ENCODE data around the gene CD83.

CD83 gene

GRCh38 chr6:14091339-14091978 lies 26.1 kb upstream of the CD83 start:
- no peak for DNase-seq (ENCODE audit: low spot score)

- DNase-seq (ENCODE audit: low spot score): no peak
Measured at GRCh38 chr6:14092316-14092715, 25.3 kb upstream of the CD83 start.

GRCh38 chr6:14092838-14093789 lies 24.5 kb upstream of the CD83 start:
- peak; percentile 11 for DNase-seq (ENCODE audit: low spot score)

- DNase-seq (ENCODE audit: low spot score): no peak
Measured at GRCh38 chr6:14094721-14095120, 22.9 kb upstream of the CD83 start.

GRCh38 chr6:14095437-14095836 lies 22.1 kb upstream of the CD83 start:
- no peak for DNase-seq (ENCODE audit: low spot score)

- DNase-seq (ENCODE audit: low spot score): no peak
Measured at GRCh38 chr6:14100138-14100537, 17.4 kb upstream of the CD83 start.

- DNase-seq (ENCODE audit: low spot score): no peak
Measured at GRCh38 chr6:14100966-14101365, 16.6 kb upstream of the CD83 start.

- no peak for DNase-seq (ENCODE audit: low spot score)
Measured at GRCh38 chr6:14102383-14102782, 15.2 kb upstream of the CD83 start.

GRCh38 chr6:14105547-14105946 lies 12.0 kb upstream of the CD83 start:
- DNase-seq (ENCODE audit: low spot score): no peak

- no peak for DNase-seq (ENCODE audit: low spot score)
Measured at GRCh38 chr6:14107000-14107399, 10.6 kb upstream of the CD83 start.

- no peak for DNase-seq (ENCODE audit: low spot score)
Measured at GRCh38 chr6:14107711-14108494, 9.7 kb upstream of the CD83 start.

- peak; percentile 45 for DNase-seq (ENCODE audit: low spot score)
Measured at GRCh38 chr6:14108571-14109410, 8.8 kb upstream of the CD83 start.

GRCh38 chr6:14109411-14109826 lies 8.2 kb upstream of the CD83 start:
- DNase-seq (ENCODE audit: low spot score): no peak

GRCh38 chr6:14110001-14110818 lies 7.4 kb upstream of the CD83 start:
- DNase-seq (ENCODE audit: low spot score): no peak

GRCh38 chr6:14113976-14114375 lies 3.6 kb upstream of the CD83 start:
- DNase-seq (ENCODE audit: low spot score): no peak

GRCh38 chr6:14118091-14118439 lies 493 bp downstream of the CD83 start:
- no peak for DNase-seq (ENCODE audit: low spot score)

- DNase-seq (ENCODE audit: low spot score): no peak
Measured at GRCh38 chr6:14118446-14118845, 874 bp downstream of the CD83 start.

GRCh38 chr6:14119784-14120183 lies 2.2 kb downstream of the CD83 start:
- DNase-seq (ENCODE audit: low spot score): no peak

GRCh38 chr6:14120546-14120945 lies 3.0 kb downstream of the CD83 start:
- no peak for DNase-seq (ENCODE audit: low spot score)

GRCh38 chr6:14121936-14122344 lies 4.4 kb downstream of the CD83 start:
- DNase-seq (ENCODE audit: low spot score): peak; percentile 13

Data from putamen (tissue), 1 donor.